GM21367 (cell line): ENCODE results near the gene SPTLC2.

Experiments
- ATAC-seq: cut with Tn5 transposase; IDR thresholded peaks from one replicate; pipeline ENCODE4 v1.9.1; 2021; ENCODE audit not compliant: unreplicated experiment

Gene SPTLC2

DNA sequence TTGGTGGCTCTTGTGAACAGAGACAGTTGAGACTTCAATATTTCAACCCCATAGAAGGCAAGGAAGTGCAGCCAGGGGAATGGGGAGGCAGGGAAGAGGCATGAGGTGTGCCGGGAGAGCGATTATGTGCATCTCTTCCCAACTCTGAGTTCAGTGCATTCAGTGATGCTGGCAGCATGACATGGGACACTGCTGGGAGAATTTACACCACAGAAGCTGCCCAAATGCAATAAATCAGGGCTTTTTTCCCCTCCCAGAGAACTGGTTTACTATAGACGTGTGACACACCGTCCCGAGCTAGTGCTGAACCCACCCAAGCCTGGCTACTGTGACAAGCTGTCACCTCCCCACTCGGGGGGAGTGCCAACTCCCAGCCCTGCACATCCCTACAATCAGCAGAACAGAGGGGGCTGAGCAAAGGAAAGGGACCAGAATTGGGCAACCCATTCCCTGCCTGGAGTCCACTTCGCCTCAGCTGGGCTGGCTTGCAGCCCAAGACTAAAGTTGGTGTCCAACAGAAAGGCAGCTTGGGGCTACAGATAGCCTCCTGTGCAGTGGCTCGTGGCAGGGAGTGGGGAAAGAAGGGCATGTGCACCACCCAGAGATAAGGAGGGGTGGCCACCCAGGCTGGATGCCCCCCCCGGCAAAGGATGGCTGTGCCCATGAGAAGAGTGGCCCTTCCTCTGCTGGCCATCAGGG lies 141.8 kb downstream of the SPTLC2 start:
- no peak for ATAC-seq

DNA sequence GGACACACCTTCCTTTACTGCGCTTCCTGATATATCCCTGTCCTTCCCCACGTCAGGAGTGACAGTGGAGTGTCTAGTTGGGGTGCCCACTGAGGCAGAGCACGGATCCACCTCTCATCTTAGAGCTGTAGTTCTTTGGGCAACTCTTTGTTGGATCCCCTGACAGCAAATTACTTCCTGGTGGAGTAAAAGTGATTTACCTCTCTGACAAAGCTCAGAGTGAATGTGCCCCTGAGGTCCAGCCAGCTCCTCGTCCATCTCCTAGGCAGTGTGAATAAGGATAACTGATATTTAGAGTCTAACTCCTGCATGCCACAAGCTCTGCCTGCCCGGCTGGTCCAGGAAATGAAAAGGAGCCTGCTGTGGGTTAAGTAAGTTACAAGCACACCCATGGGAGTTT lies 142.5 kb downstream of the SPTLC2 start:
- no peak for ATAC-seq

DNA sequence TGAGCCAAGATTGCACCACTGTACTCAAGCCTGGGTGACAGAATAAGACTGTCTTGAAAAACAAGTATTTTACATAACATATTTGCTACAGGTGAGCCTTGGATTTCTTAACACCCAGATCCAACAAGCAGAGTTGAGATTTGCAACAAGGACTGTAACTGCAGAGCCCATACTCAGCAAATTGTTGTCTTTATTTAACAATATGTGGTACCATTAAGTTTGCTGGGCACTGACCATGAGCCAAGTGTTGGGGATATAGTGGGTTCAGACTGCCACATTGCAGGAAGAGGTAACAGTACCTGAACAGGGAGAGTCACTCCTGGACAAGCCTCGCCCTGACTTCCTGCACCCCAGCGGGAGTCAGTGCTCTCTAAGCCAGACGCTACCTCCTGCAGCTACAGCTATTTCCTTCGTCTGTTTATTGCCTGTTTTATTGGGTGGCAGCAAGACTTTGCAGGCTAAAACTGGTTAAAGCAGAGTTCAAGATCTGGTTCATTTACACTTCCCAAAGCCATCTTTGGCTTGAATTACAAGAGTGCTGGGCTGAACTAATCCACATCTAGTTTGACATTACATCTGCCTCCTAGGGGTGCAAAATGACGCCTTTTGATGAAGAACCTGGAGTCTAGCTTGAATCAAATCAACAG lies 146.1 kb downstream of the SPTLC2 start:
- ATAC-seq = no peak

DNA sequence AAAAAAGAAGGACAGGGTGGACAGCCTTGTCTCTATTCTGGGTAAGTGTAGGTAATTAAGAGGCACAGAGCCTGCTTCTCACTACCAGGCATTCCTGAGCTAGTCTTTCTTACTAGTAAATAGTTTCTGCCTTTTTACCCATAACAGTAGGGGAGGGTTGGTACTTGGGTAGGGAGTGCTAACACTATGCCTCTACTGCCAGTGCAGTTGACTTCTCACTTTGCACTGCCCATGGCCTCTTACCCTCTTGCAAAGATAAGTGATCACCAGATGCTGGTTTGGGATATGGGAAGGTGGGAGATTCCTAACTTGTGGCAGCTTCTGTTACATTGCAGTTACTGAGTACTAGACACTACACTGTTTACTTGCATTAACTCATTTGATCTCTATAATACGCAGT lies 146.9 kb downstream of the SPTLC2 start:
- no peak for ATAC-seq

DNA sequence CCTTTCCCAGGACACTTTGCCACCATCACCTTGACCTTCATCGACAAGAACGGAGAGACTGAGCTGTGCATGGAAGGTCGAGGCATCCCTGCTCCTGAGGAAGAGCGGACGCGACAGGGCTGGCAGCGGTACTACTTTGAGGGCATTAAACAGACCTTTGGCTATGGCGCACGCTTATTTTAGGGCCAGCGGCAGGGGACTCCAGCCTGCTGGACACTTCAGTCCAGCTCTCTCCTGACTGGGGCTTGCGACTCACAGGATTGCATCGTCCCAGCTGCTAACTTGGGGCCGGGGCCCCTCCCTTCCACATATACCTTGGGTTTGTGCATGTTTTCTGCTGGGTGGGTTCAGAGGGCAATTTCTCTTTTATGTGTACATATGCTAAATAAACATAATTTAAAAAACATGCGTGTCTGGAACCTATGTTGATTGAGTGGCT lies 147.4 kb downstream of the SPTLC2 start:
- no peak for ATAC-seq

DNA sequence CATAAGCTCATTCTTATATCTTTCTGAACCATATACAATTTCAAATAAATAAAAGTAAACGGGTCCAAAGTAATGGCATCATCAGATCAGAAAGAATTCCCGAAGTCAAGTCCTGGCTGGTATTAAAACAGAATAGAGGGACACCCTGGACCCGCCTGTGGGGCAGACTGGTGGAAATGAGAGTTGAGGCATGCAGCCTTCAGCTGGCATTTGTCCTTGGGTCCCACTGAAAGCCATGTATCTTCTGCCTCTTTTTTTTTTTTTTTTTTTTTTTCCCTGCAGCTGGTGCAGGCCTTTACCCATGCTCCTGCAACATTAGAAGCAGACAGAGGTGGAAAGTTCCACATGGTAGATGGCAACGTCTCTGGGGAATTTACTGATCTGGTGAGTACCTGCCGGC lies 148.6 kb downstream of the SPTLC2 start:
- ATAC-seq = no peak

DNA sequence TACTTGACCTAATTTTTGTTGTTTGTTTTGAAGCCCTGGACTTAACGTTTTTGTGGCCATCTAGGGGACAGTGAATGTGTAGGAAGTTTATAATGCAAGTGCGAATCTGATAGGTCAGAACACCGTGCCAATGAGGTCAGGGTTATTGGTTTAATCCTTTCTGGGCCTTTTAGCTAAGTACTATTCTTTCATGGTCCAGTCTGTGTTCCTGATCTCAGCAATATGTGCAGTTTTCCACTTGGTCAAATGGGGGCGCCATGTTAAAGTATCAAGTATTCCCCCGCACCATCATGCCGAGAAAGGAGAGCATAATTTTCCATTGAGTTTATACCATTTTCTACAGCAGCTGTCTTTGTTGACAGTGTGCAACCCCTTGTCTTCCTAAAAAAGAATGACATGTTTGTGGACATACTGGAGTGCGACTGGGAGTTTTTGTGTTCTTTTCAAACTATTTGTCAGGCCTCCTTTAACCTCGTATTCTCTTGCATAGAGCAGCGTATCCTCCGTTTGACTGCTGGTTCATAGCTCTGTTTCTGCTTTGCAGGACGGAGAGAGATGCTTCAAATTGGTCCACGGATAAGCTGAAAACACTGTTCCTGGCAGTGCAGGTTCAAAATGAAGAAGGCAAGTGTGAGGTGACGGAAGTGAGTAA lies 157.2 kb downstream of the SPTLC2 start:
- no peak for ATAC-seq

DNA sequence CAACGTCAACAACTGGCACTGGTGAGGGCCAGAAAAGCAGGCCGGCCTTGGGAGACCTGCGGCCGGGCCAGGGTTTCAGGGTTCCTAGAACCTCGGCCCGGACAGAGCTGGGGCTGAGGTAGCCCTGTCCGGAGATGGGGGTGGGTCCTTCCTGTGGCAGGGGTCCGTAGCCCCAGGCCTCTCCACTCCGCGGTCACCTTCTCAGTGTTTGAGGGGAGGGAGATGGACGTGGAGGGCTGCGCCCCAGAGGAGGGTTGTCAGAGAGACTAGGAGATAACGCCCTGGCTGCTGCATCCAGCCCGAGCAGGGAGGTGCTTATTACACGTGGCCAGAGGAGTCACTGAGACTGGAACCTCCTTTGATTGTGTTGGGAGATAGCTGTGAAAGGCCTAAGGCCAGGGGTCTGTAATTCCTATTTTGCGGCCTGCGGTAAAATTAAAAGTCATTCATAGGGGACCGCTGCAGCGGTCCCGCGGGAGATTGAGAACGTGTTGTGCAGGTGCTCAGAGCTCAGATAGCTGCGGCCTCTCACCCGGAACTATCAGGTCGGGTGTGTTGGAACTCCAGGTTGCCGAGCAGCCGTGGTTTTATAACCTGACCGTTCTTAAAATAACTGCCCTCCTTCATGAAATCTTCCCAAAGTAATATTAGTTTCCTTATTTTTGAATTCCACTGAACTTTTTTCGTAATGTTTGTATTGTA lies 158.0 kb downstream of the SPTLC2 start:
- peak; percentile 13 for ATAC-seq

DNA sequence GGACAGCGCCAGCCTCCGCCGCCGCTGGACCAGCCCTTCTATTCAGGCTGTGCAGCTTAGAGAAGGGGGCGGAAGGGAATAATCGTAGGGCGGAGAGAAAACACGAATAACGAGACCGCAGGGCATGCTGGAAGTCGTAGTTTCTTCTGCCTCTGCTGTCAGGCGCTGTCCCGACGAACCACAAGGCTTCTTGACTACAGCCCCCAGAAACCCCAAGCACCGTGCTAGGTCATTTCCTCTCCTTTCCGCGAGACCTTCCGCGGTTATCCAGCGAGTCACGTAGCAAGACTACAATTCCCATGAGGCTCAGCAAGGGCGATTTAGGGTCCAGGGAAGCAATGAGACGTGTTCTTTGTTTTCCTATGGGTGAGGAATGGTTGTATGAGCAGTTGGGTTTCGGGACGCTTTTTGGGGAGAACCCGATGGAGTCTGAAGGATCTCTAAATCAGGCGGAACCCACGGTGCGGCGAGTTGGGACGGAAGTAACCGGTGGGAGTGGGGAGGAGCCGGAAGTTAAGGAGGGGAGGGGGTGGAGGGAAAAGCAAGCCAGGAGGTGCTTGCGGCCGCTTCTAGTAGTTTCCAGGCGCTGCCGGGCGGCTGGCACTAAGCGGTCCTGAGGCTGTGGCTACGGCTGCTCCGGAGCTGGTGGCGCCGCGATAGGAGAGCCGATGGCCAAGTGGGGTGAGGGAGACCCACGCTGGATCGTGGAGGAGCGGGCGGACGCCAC lies 158.8 kb downstream of the SPTLC2 start, which contains the start of the genes AHSA1 and VIPAS39:
Gene AHSA1, plus strand, starts transcription at position 572 of the 727 bp plus-strand sequence. Its CDS starts 97 bp downstream, at position 669.
Gene VIPAS39, minus strand, starts transcription at position 80 of the 727 bp plus-strand sequence. CDS start 3,499 bp downstream, outside the sequence.
- ATAC-seq = peak; percentile 87

DNA sequence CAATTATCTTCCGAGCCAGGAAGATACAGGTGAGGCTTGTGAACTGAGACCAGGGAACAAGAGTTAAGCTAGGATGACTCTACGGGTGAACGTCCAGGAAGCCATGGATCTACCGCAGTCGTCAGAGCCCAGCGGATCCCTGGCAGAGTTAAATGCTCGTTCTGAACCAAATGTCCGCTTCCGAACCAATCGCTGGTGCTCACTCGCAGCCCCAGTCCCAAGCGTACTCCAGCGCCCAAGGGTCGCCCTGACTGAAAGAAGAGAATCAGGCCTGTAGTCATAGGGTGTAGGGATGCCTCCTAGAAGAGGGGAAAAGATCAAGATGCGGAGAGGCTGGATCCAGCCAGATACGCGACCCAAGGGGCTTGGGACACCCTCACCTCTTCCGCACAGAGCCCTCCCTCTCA lies 159.3 kb downstream of the SPTLC2 start:
- ATAC-seq = no peak
